Bronchial epithelial cell (primary cell): ENCODE data around the gene SLK. TPM values are rescaled to one million over a fixed set of nuclear protein-coding genes. Genes with fewer than 3 reads are reported as not detected.

Experiments used
- DNase-seq: peaks from one replicate; pipeline ENCODE4 v3.0.0-alpha.2; 2010; ENCODE audit warnings: low read depth
- FAIRE-seq: peaks from 2 replicates; lab custom pipeline; 2011; peaks lifted over from hg19 to GRCh38; lab: Jason Lieb, UNC
- H3K27me3 ChIP-seq: 2 replicates; pipeline ENCODE4 v1.5.1; 2011; ENCODE audit warnings: low read length; ENCODE audit not compliant: control insufficient read depth, insufficient read depth
- H3K36me3 ChIP-seq: 2 replicates; pipeline ENCODE4 v1.5.1; 2011; ENCODE audit warnings: low read length; ENCODE audit not compliant: control insufficient read depth, insufficient read depth
- H3K4me3 ChIP-seq: 2 replicates; pipeline ENCODE4 v1.5.1; 2011; ENCODE audit warnings: mild to moderate bottlenecking, low read depth, low read length, control low read depth
- total RNA-seq: library from RNA; depleted of rRNA; stranded (reverse); fragments of >200 nt; gene quantifications from 2 replicates; pipeline ENCODE4 v1.2.1, GENCODE V29; 2014
- TF ChIP-seq, protein P1 (sequence below): IDR thresholded peaks from 2 replicates; pipeline ENCODE4 v1.5.1; 2011; ENCODE audit warnings: mild to moderate bottlenecking, moderate library complexity, low read length, control low read depth, inconsistent platforms; ENCODE audit not compliant: insufficient read depth, severe bottlenecking

SLK gene
- total RNA-seq, 1 donor from 2014 or later, result 85.3 TPM

- TF ChIP-seq, protein P1, sequence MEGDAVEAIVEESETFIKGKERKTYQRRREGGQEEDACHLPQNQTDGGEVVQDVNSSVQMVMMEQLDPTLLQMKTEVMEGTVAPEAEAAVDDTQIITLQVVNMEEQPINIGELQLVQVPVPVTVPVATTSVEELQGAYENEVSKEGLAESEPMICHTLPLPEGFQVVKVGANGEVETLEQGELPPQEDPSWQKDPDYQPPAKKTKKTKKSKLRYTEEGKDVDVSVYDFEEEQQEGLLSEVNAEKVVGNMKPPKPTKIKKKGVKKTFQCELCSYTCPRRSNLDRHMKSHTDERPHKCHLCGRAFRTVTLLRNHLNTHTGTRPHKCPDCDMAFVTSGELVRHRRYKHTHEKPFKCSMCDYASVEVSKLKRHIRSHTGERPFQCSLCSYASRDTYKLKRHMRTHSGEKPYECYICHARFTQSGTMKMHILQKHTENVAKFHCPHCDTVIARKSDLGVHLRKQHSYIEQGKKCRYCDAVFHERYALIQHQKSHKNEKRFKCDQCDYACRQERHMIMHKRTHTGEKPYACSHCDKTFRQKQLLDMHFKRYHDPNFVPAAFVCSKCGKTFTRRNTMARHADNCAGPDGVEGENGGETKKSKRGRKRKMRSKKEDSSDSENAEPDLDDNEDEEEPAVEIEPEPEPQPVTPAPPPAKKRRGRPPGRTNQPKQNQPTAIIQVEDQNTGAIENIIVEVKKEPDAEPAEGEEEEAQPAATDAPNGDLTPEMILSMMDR, result no peak
- Histone ChIP-seq H3K36me3 (no peaks in the 10 kb centered on the region), H3K27me3 (no peaks in the 10 kb centered on the region), H3K4me3 (no peak overlapping the region)
- DNase-seq (no peak), FAIRE-seq (no peak)
Observed at GRCh38 chr10:103975169-103975568, 8.2 kb downstream of the SLK start.

DNA sequence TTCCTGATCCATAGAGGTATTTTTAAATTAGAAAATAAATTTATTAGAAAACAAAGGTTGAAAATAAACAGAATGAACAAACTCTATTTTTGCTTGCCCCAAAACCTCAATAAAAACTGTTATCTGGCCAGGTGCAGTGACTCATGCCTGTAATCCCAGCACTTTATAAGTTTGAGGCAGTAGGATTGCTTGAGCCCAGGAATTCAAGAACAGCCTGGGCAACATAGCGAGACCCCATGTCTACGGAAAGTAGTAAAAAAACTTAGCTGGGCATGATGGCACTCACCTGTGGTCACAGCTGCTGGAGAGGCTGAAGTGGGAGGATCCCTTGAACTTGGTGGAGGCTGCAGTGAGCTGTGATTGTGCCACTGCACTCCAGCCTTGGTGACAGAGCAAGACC, 10.3 kb downstream of the SLK start:
- TF ChIP-seq, protein P1, result no peak
- FAIRE-seq (no peak), DNase-seq (no peak)
- Histone ChIP-seq H3K36me3 (no peaks in the 10 kb centered on the region), H3K4me3 (no peak overlapping the region), H3K27me3 (no peaks in the 10 kb centered on the region)

DNA sequence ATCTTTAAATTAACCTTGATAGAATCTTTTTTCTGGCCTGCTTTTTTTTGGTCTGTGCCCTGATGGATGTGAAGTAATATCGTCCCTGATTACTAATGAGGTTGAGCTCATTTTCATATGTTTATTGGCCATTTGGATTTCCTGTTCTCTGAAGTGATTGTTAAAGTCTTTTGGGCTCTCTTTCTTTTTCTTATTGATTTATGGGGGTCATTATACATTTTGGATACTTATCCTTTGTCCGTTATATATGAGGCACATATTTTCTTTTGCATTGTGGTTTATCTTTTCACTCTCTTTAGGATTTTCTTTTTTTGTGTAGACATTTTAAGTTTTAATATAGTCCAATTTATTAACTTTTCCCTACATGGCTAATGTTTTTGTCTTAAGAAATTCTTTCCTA, 12.6 kb downstream of the SLK start:
- TF ChIP-seq, protein P1, result no peak
- DNase-seq (no peak), FAIRE-seq (no peak)
- H3K27me3 ChIP-seq, result no peaks in the 10 kb centered on the region
- H3K36me3 ChIP-seq, result no peaks in the 10 kb centered on the region
- H3K4me3 ChIP-seq, result no peak overlapping the region

GRCh38 chr10:103980288-103980906, 13.5 kb downstream of the SLK start:
- TF ChIP-seq, protein P1, result no peak
- DNase-seq, result no peak
- Histone ChIP-seq H3K36me3 (no peaks in the 10 kb centered on the region), H3K4me3 (no peak overlapping the region), H3K27me3 (no peaks in the 10 kb centered on the region)
- FAIRE-seq, result no peak

DNA sequence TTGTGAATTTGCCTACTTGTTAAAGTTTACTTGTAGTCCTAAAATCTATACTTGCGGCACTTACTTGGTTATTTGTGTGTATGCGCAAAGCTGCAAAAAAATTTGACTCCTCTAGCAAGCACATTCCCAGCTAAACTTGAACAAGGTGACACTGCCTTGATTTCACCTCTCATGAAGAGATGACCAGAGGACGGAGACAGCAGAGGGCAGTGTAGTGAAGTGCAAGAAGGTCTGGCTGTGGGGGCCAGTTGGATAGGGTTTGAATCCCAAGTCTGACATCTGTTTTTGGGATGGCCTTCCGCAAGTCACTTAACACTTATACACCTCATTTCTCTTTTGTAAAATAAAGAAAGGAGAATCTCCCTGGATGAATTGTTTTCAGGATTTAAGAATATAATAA, 15.7 kb downstream of the SLK start:
- Histone ChIP-seq H3K36me3 (no peaks in the 10 kb centered on the region), H3K4me3 (no peak overlapping the region), H3K27me3 (no peaks in the 10 kb centered on the region)
- FAIRE-seq, result no peak
- no peak for DNase-seq
- TF ChIP-seq, protein P1, result peak; percentile 18

- TF ChIP-seq, protein P1, result no peak
- Histone ChIP-seq H3K27me3 (no peaks in the 10 kb centered on the region), H3K36me3 (no peaks in the 10 kb centered on the region), H3K4me3 (no peak overlapping the region)
- FAIRE-seq (no peak), DNase-seq (no peak)
Observed at GRCh38 chr10:103983367-103983911, 16.5 kb downstream of the SLK start.
